ENCODE data around the gene NOL7. TPM values are rescaled to one million over a fixed set of nuclear protein-coding genes. Genes with fewer than 3 reads are reported as not detected.

The NOL7 gene
- total and polyA plus RNA-seq, 2 of the 13 experiments (the other 11 are each of a cell fraction or from before 2014, with no cell fraction given), result 37.8 to 186 TPM

GRCh38 chr6:13660273-13660672 lies 45.1 kb downstream of the NOL7 start:
- TF ChIP-seq ZNF747 (CRISPR knock-in tag; IDR thresholded peaks at IDR 0.05; ENCODE audit: borderline replicate concordance), result no peak
- peak; percentile 56 for TF ChIP-seq RBM22 (optimal IDR thresholded peaks at IDR 0.05; ENCODE audit: low read length)
- TF ChIP-seq DMAP1 (CRISPR knock-in tag; IDR thresholded peaks at IDR 0.05), result no peak
- peak; percentile 27; the same call in 1 of the 2 replicates for TF ChIP-seq ZNF460 (CRISPR knock-in tag; IDR thresholded peaks at IDR 0.05; ENCODE audit: borderline replicate concordance)
- 0 out of 2 replicates have a peak, but pooled peaks have one; percentile 21 for TF ChIP-seq ZNF263 (CRISPR knock-in tag; IDR thresholded peaks at IDR 0.05)
- in situ Hi-C loops (cut with HindIII; ENCODE audit: extremely low pct_ligation_motif_present, low pct_unique_long_range_greater_than_20kb), result no loop called here
- no peak for DNase-seq (ENCODE audit: low spot score)
- WGBS (ENCODE audit: low lambda C conversion rate), result 100% methylated on average over 1 of the region's 1 CpG
- H4K20me1 ChIP-seq (ENCODE audit: insufficient read depth, low read length), result peaks cover 30% of the 10 kb centered on the region
- no peak for FAIRE-seq
- intact Hi-C loops (cut with micrococcal nuclease; ENCODE audit: unreplicated experiment), result loop anchor here (5.0 kb wide), 1 partner anchor 43 kb away; the partner anchor contains the start of gene NOL7
- peaks cover 54% of the 10 kb centered on the region for H3K4me1 ChIP-seq (ENCODE audit: insufficient read depth, low read length)
- no peak for ATAC-seq
- H3K36me3 ChIP-seq (replicated peaks in 1 of 2; ENCODE audit: control insufficient read depth in 1 of 2, insufficient read depth in 2 of 2, low read length in 2 of 2), result peaks cover 2 to 5% of the 10 kb centered on the region in 2 experiments; a peak in 4 of 5 replicates
- no peak overlapping the region for H3K9ac ChIP-seq (ENCODE audit: insufficient read depth, low read depth, low read length)
- H3K4me2 ChIP-seq (ENCODE audit: low read depth, low read length), result no peak overlapping the region
- H3K79me2 ChIP-seq (ENCODE audit: insufficient read depth, low read length), result peaks cover 82% of the 10 kb centered on the region
- ChIA-PET CTCF (ENCODE audit: low intra/inter-chr PET ratio, low total read pairs) (no interaction called here), POLR2A (interaction anchor here (1.0 to 1.7 kb wide), 5 partner anchors 11 to 55 kb away, joined by 5 to 14 read pairs (median 6); partner anchors contain the start of genes NOL7 and RANBP9)
- no peaks in the 10 kb centered on the region for H3K27me3 ChIP-seq (ENCODE audit: control insufficient read depth in 1 of 2, insufficient read depth in 2 of 2, low read length in 2 of 2)
- no peak overlapping the region for H3K4me3 ChIP-seq (replicated peaks in 1 of 3; ENCODE audit: insufficient read depth in 1 of 3, low read depth in 2 of 3, low read length in 3 of 3)
- peak overlapping the region; percentile 50 for H3K27ac ChIP-seq (ENCODE audit: extremely low read length, insufficient read depth, low read length)
- no peaks in the 10 kb centered on the region for H3K9me3 ChIP-seq (ENCODE audit: low read length)
- no peak overlapping the region for H2AFZ ChIP-seq (ENCODE audit: low read length)
- BruUV-seq (replicated peaks), result no TSS peak

- ATAC-seq (peak; percentile 99), DNase-seq (ENCODE audit: low spot score) (peak; percentile 72), FAIRE-seq (peak; percentile 77)
- peaks cover 0 to 5% of the 10 kb centered on the region in 2 experiments; a peak in 3 of 5 replicates for H3K36me3 ChIP-seq (replicated peaks in 1 of 2; ENCODE audit: control insufficient read depth in 1 of 2, insufficient read depth in 2 of 2, low read length in 2 of 2)
- H3K4me2 ChIP-seq (ENCODE audit: low read depth, low read length), result peak overlapping the region; percentile 60; the same call in 1 of the 2 replicates
- peaks cover 61% of the 10 kb centered on the region for H3K4me1 ChIP-seq (ENCODE audit: insufficient read depth, low read length)
- no peaks in the 10 kb centered on the region for H3K27me3 ChIP-seq (ENCODE audit: control insufficient read depth in 1 of 2, insufficient read depth in 2 of 2, low read length in 2 of 2)
- H2AFZ ChIP-seq (ENCODE audit: low read length), result no peak overlapping the region
- H3K9me3 ChIP-seq (ENCODE audit: low read length), result no peaks in the 10 kb centered on the region
- H3K4me3 ChIP-seq (replicated peaks in 1 of 3; ENCODE audit: insufficient read depth in 1 of 3, low read depth in 2 of 3, low read length in 3 of 3), result no peak overlapping the region
- no peak overlapping the region for H3K9ac ChIP-seq (ENCODE audit: insufficient read depth, low read depth, low read length)
- intact Hi-C loops (cut with micrococcal nuclease; ENCODE audit: unreplicated experiment) (loop anchor here (5.0 kb wide), 1 partner anchor 44 kb away; the partner anchor contains the start of gene NOL7), in situ Hi-C loops (cut with HindIII; ENCODE audit: extremely low pct_ligation_motif_present, low pct_unique_long_range_greater_than_20kb) (no loop called here)
- ChIA-PET CTCF (ENCODE audit: low intra/inter-chr PET ratio, low total read pairs) (no interaction called here), POLR2A (interaction anchor here (0.9 to 1.7 kb wide), 6 partner anchors 11 to 56 kb away, joined by 3 to 14 read pairs (median 6); partner anchors contain the start of genes NOL7 and RANBP9)
- no TSS peak for BruUV-seq (replicated peaks)
- peaks cover 86% of the 10 kb centered on the region for H3K79me2 ChIP-seq (ENCODE audit: insufficient read depth, low read length)
- H3K27ac ChIP-seq (ENCODE audit: extremely low read length, insufficient read depth, low read length), result peak overlapping the region; percentile 50
- peaks cover 35% of the 10 kb centered on the region for H4K20me1 ChIP-seq (ENCODE audit: insufficient read depth, low read length)
- WGBS (ENCODE audit: low lambda C conversion rate), result 91% methylated on average over 1 of the region's 1 CpG
- no peak for TF ChIP-seq FOXA1 (IDR thresholded peaks at IDR 0.05)
- TF ChIP-seq FOXA1 (CRISPR knock-in tag; IDR thresholded peaks at IDR 0.05), result peak; percentile 95
- peak; percentile 36; the same call in 1 of the 2 replicates for TF ChIP-seq ZGPAT (CRISPR knock-in tag; IDR thresholded peaks at IDR 0.05)
- no peak for TF ChIP-seq SMARCC2 (IDR thresholded peaks at IDR 0.05)
- TF ChIP-seq PATZ1 (CRISPR knock-in tag; IDR thresholded peaks at IDR 0.05), result 0 out of 2 replicates have a peak, but pooled peaks have one; percentile 20
- TF ChIP-seq ZFP36L1 (CRISPR knock-in tag; IDR thresholded peaks at IDR 0.05), result no peak
- 0 out of 2 replicates have a peak, but pooled peaks have one; percentile 31 for TF ChIP-seq ZNF256 (CRISPR knock-in tag; conservative IDR thresholded peaks at IDR 0.05)
- TF ChIP-seq FOXJ3 (CRISPR knock-in tag; IDR thresholded peaks at IDR 0.05; ENCODE audit: borderline replicate concordance), result peak; percentile 68; the same call in 1 of the 2 replicates
- TF ChIP-seq ZMYM2 (CRISPR knock-in tag; IDR thresholded peaks at IDR 0.05), result 0 out of 2 replicates have a peak, but pooled peaks have one; percentile 42
- TF ChIP-seq GATA4 (IDR thresholded peaks at IDR 0.05; ENCODE audit: borderline replicate concordance, low read depth), result no peak
- TF ChIP-seq ZSCAN29 (CRISPR knock-in tag; conservative IDR thresholded peaks at IDR 0.05), result peak; percentile 72; the same call in 1 of the 2 replicates
Measured at GRCh38 chr6:13660893-13661292, 45.8 kb downstream of the NOL7 start.
